Esophagus muscularis mucosa (tissue), 4 donors: ENCODE data around the gene FLACC1. TPM values are rescaled to one million over a fixed set of nuclear protein-coding genes. Genes with fewer than 3 reads are reported as not detected.

Source experiments
- DNase-seq: peaks from one replicate; pipeline ENCODE4 v3.0.0-alpha.2; 2017; ENCODE audit errors: extremely low spot score
- H3K27ac ChIP-seq, 4 donors: fragments of 200-600 bp; sonication (generic); replicated peaks in 1 of 4; 1 replicate in 3 of 4; 2 replicates in 1 of 4; pipeline ENCODE4 v1.5.1; 2016 to 2019; ENCODE audit warnings: mild to moderate bottlenecking in 1 of 4
- H3K27me3 ChIP-seq, 4 donors: fragments of 200-600 bp; sonication (generic); one replicate each; pipeline versions ENCODE4 v1.5.1 to v1.6.0; 2016 to 2019
- H3K36me3 ChIP-seq, 4 donors: fragments of 200-600 bp; sonication (generic); one replicate each; pipeline ENCODE4 v1.5.1; 2016 to 2019
- H3K4me1 ChIP-seq, 4 donors: fragments of 200-600 bp; sonication (generic); one replicate each; pipeline ENCODE4 v1.5.1; 2016 to 2019
- H3K4me3 ChIP-seq, 4 donors: fragments of 200-600 bp; sonication (generic); 1 replicate in 2 of 4; 2 replicates in 2 of 4; pipeline ENCODE4 v1.5.1; 2016 to 2019; ENCODE audit warnings: mild to moderate bottlenecking in 4 of 4, moderate library complexity in 1 of 4
- H3K9me3 ChIP-seq, 4 donors: fragments of 200-600 bp; sonication (generic); 1 replicate in 3 of 4; 2 replicates in 1 of 4; pipeline ENCODE4 v1.5.1; 2016 to 2019
- CTCF ChIP-seq, 3 experiments: fragments of 200-600 bp in 2 of 3; fragments of 450-650 bp in 1 of 3; sonication (generic) in 2 of 3; IDR thresholded peaks; one replicate each; pipeline ENCODE4 v1.5.1; 2017 to 2019; ENCODE audit warnings: antibody characterized with exemption in 3 of 3, mild to moderate bottlenecking in 2 of 3, moderate library complexity in 1 of 3
- EP300 ChIP-seq: sonication (generic); formaldehyde crosslinking; IDR thresholded peaks from one replicate; pipeline ENCODE4 v1.6.1; 2017; ENCODE audit warnings: antibody characterized with exemption
- POLR2A ChIP-seq: fragments of 450-650 bp; IDR thresholded peaks from one replicate; pipeline ENCODE4 v1.6.1; 2017; ENCODE audit warnings: antibody characterized with exemption, moderate library complexity, mild to moderate bottlenecking, low read depth
- POLR2AphosphoS5 ChIP-seq, 2 donors: sonication (generic); formaldehyde crosslinking; IDR thresholded peaks; one replicate each; pipeline ENCODE4 v1.6.1; 2017; ENCODE audit warnings: antibody characterized with exemption in 2 of 2
- WGBS: methylation state at CpG from one replicate; pipeline ENCODE4 v1.1.5; 2018; 5-methylcytosine and 5-hydroxymethylcytosine counted together
- intact Hi-C: fragments of 100-400 bp; cut with DNase I; formaldehyde crosslinking; loops from one replicate; pipeline ENCODE4 v1.15.1; 2023
- total RNA-seq, 4 donors: library from RNA; depleted of rRNA; stranded (reverse); fragments of >200 nt; gene quantifications; one replicate each; pipeline versions ENCODE4 v1.1.0 to v1.2.1, GENCODE V29; 2016

The FLACC1 gene
- total RNA-seq, 4 donors from 2014 or later: 1.2 to 5.1 (median 4.2) TPM

GRCh38 chr2:201329409-201329808 is 27.7 kb downstream of the FLACC1 start:
- Histone ChIP-seq H3K27me3 (no peaks in the 10 kb centered on the region), H3K4me1 (no peaks in the 10 kb centered on the region), H3K36me3 (peaks cover 0 to 12% (median 4%) of the 10 kb centered on the region in 4 donors), H3K9me3 (peaks cover 0 to 19% (median 2%) of the 10 kb centered on the region in 4 donors), H3K27ac (no peak overlapping the region), H3K4me3 (no peak overlapping the region)
- WGBS: 62% methylated on average over 1 of the region's 1 CpG
- no peak for TF ChIP-seq POLR2AphosphoS5 (IDR thresholded peaks at IDR 0.05)
- TF ChIP-seq CTCF (IDR thresholded peaks at IDR 0.05): no peak
- intact Hi-C loops: no loop called here
- DNase-seq: no peak

GRCh38 chr2:201327678-201328077 is 29.5 kb downstream of the FLACC1 start:
- TF ChIP-seq POLR2A: no peak
- no peak for TF ChIP-seq EP300
- TF ChIP-seq POLR2AphosphoS5 (IDR thresholded peaks at IDR 0.05): no peak
- TF ChIP-seq CTCF (IDR thresholded peaks at IDR 0.05): no peak
- no peak overlapping the region for H3K4me3 ChIP-seq
- no peaks in the 10 kb centered on the region for H3K4me1 ChIP-seq
- WGBS: 91% methylated on average over 3 of the region's 3 CpGs
- no peak overlapping the region for H3K27ac ChIP-seq
- H3K36me3 ChIP-seq: peaks cover 0 to 12% (median 4%) of the 10 kb centered on the region in 4 donors
- intact Hi-C loops: no loop called here
- DNase-seq: no peak
- H3K27me3 ChIP-seq: no peaks in the 10 kb centered on the region
- peaks cover 0 to 30% (median 13%) of the 10 kb centered on the region in 4 donors for H3K9me3 ChIP-seq

- H3K4me3 ChIP-seq: no peak overlapping the region
- no peaks in the 10 kb centered on the region for H3K4me1 ChIP-seq
- no peak overlapping the region for H3K27ac ChIP-seq
- DNase-seq: no peak
- TF ChIP-seq EP300 (no peak), POLR2A (no peak), CTCF (IDR thresholded peaks at IDR 0.05) (no peak), POLR2AphosphoS5 (IDR thresholded peaks at IDR 0.05) (no peak)
- H3K36me3 ChIP-seq: peaks cover 0 to 12% (median 6%) of the 10 kb centered on the region in 4 donors
- intact Hi-C loops: no loop called here
- H3K9me3 ChIP-seq: peaks cover 0 to 40% (median 20%) of the 10 kb centered on the region in 4 donors
- no peaks in the 10 kb centered on the region for H3K27me3 ChIP-seq
Observed at GRCh38 chr2:201322772-201323171, 34.4 kb downstream of the FLACC1 start.

- Histone ChIP-seq H3K27me3 (no peaks in the 10 kb centered on the region), H3K9me3 (peaks cover 0 to 30% (median 17%) of the 10 kb centered on the region in 4 donors), H3K27ac (no peak overlapping the region), H3K4me1 (no peaks in the 10 kb centered on the region), H3K36me3 (peaks cover 0 to 12% (median 9%) of the 10 kb centered on the region in 4 donors), H3K4me3 (no peak overlapping the region)
- no peak for TF ChIP-seq EP300
- no peak for TF ChIP-seq CTCF (IDR thresholded peaks at IDR 0.05)
- no peak for TF ChIP-seq POLR2A
- TF ChIP-seq POLR2AphosphoS5 (IDR thresholded peaks at IDR 0.05): no peak
- no peak for DNase-seq
- intact Hi-C loops: no loop called here
- 92% methylated on average over 4 of the region's 4 CpGs for WGBS
Observed at GRCh38 chr2:201320701-201321100, 36.4 kb downstream of the FLACC1 start.

GRCh38 chr2:201320257-201320656 is 36.9 kb downstream of the FLACC1 start:
- no peaks in the 10 kb centered on the region for H3K27me3 ChIP-seq
- no peak for DNase-seq
- TF ChIP-seq POLR2A (no peak), EP300 (no peak), POLR2AphosphoS5 (IDR thresholded peaks at IDR 0.05) (no peak), CTCF (IDR thresholded peaks at IDR 0.05) (no peak)
- no peak overlapping the region for H3K4me3 ChIP-seq
- H3K36me3 ChIP-seq: peaks cover 0 to 12% (median 9%) of the 10 kb centered on the region in 4 donors
- no peak overlapping the region for H3K27ac ChIP-seq
- intact Hi-C loops: no loop called here
- WGBS: 100% methylated on average over 1 of the region's 4 CpGs
- peaks cover 0 to 27% (median 17%) of the 10 kb centered on the region in 4 donors for H3K9me3 ChIP-seq
- H3K4me1 ChIP-seq: no peaks in the 10 kb centered on the region
